Erythroblast (primary cell): ENCODE data around the gene ITPR3.

ENCODE experiments used
- GATA1 ChIP-seq: IDR thresholded peaks from 2 replicates; pipeline ENCODE4 v1.6.1; 2011; ENCODE audit warnings: low read depth, mild to moderate bottlenecking, control low read depth, low read length, moderate library complexity
- POLR2A ChIP-seq: IDR thresholded peaks from 2 replicates; pipeline ENCODE4 v1.6.1; 2011; ENCODE audit warnings: mild to moderate bottlenecking, low read length

DNA sequence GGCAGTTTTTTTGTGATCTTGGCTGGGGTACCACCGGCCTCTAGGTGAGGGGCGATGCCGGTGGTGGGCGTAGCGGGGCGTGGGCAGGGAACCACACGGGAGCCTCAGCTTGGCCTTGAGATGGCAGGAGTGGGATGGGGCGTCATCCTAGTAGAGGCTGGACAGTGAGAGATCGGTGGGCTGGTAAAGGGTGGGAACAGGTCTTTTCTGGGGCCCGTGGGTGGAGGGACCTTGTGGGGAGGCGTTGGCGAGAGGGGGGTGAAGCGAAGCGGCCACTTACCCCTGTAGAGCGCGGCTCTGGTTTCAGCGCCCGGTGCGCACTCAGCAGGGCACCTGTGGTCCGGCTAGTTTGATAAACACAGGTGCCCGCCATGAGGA lies 12.0 kb downstream of the ITPR3 start:
- TF ChIP-seq POLR2A = no peak
- TF ChIP-seq GATA1 = no peak
